IMR-90 (cell line): Measurements from ENCODE around the gene GARNL3. TPM values are rescaled to one million over a fixed set of nuclear protein-coding genes. Genes with fewer than 3 reads are reported as not detected.

Source experiments
- ATAC-seq: fragments of 200-7000 bp; cut with Tn5 transposase; 2 replicates; pipeline ENCODE4 v1.9.1; 2020; ENCODE audit warnings: low read depth, mild to moderate bottlenecking, moderate library complexity
- BruUV-seq: library from RNA; stranded (reverse); fragments of 400-500 nt; replicated peaks from 2 replicates; lab custom pipeline; 2021; lab: Mats Ljungman, UMichigan
- CTCF ChIA-PET: fragments of 300-600 bp; formaldehyde crosslinking; extraction: SDS; loops from one replicate; lab custom pipeline; 2021; ENCODE audit warnings: antibody characterized with exemption; lab: Yijun Ruan, JAX
- POLR2A ChIA-PET: fragments of 300-600 bp; sonication (Branson Sonifier 250); formaldehyde crosslinking; loops from one replicate; lab custom pipeline; 2022; ENCODE audit warnings: antibody characterized with exemption; ENCODE audit not compliant: unreplicated experiment; lab: Charles Lee
- DNase-seq: peaks from one replicate; pipeline ENCODE4 v3.0.0; 2013
- H2AFZ ChIP-seq: replicated peaks from 2 replicates; pipeline ENCODE3; 2013; ENCODE audit warnings: low read length, mild to moderate bottlenecking; ENCODE audit not compliant: poor library complexity
- H2AK5ac ChIP-seq: 2 replicates; pipeline ENCODE4 v1.6.1; 2013; ENCODE audit warnings: low read depth, low read length, inconsistent platforms
- H2AK9ac ChIP-seq: replicated peaks from 2 replicates; pipeline ENCODE3; 2013; ENCODE audit warnings: mild to moderate bottlenecking, low read depth, low read length, moderate library complexity; ENCODE audit not compliant: poor library complexity
- H2BK120ac ChIP-seq: 2 replicates; pipeline ENCODE4 v1.6.1; 2013; ENCODE audit warnings: low read depth, low read length, inconsistent platforms
- H2BK15ac ChIP-seq: 3 replicates; pipeline ENCODE4 v1.6.1; 2013; ENCODE audit warnings: low read depth, low read length, inconsistent platforms
- H2BK20ac ChIP-seq: 2 replicates; pipeline ENCODE4 v1.6.1; 2013; ENCODE audit warnings: low read depth, mild to moderate bottlenecking, inconsistent platforms, low read length, moderate library complexity
- H2BK5ac ChIP-seq: 2 replicates; pipeline ENCODE4 v1.6.1; 2013; ENCODE audit warnings: mild to moderate bottlenecking, low read depth, low read length, inconsistent platforms; ENCODE audit not compliant: poor library complexity, severe bottlenecking
- H3K14ac ChIP-seq: replicated peaks from 2 replicates; pipeline ENCODE4 v1.6.1; 2013; ENCODE audit warnings: low read depth, low read length, inconsistent platforms
- H3K18ac ChIP-seq: 2 replicates; pipeline ENCODE4 v1.6.1; 2013; ENCODE audit warnings: low read depth, low read length, control low read depth
- H3K23ac ChIP-seq: 2 replicates; pipeline ENCODE4 v1.6.1; 2013; ENCODE audit warnings: low read depth, low read length, inconsistent platforms
- H3K27ac ChIP-seq: 2 replicates; pipeline ENCODE4 v1.5.1; 2013; ENCODE audit warnings: mild to moderate bottlenecking, control low read depth, low read length; ENCODE audit not compliant: insufficient read depth
- H3K27me3 ChIP-seq: 2 replicates; pipeline ENCODE4 v1.6.1; 2013; ENCODE audit warnings: low read length; ENCODE audit not compliant: control insufficient read depth, insufficient read depth
- H3K36me3 ChIP-seq: 2 replicates; pipeline ENCODE4 v1.6.1; 2013; ENCODE audit warnings: low read length, mixed read lengths; ENCODE audit not compliant: control insufficient read depth, insufficient read depth
- H3K4ac ChIP-seq: 2 replicates; pipeline ENCODE4 v1.6.1; 2013; ENCODE audit warnings: low read depth, low read length, inconsistent platforms
- H3K4me1 ChIP-seq: 2 replicates; pipeline ENCODE4 v1.6.1; 2013; ENCODE audit warnings: low read length, mixed read lengths; ENCODE audit not compliant: control insufficient read depth, insufficient read depth
- H3K4me2 ChIP-seq: 2 replicates; pipeline ENCODE4 v1.6.1; 2013; ENCODE audit warnings: low read depth, mild to moderate bottlenecking, control low read depth, low read length, moderate library complexity
- H3K4me3 ChIP-seq: 2 replicates; pipeline ENCODE4 v1.5.1; 2013; ENCODE audit warnings: low read depth, mild to moderate bottlenecking, control low read depth, low read length, moderate library complexity; ENCODE audit not compliant: insufficient read depth
- H3K56ac ChIP-seq: 2 replicates; pipeline ENCODE4 v1.6.1; 2013; ENCODE audit warnings: low read length, inconsistent platforms; ENCODE audit not compliant: insufficient read depth; ENCODE audit errors: extremely low read depth
- H3K79me1 ChIP-seq, 2 experiments: 2 replicates each; pipeline ENCODE4 v1.6.1; 2013; ENCODE audit warnings: low read length in 2 of 2, inconsistent platforms in 1 of 2, low read depth in 1 of 2
- H3K9ac ChIP-seq: 2 replicates; pipeline ENCODE4 v1.6.1; 2013; ENCODE audit warnings: low read depth, low read length, control low read depth
- H3K9me1 ChIP-seq: 2 replicates; pipeline ENCODE4 v1.6.1; 2013; ENCODE audit warnings: low read length, inconsistent platforms; ENCODE audit not compliant: insufficient read depth
- H3K9me3 ChIP-seq: 2 replicates; pipeline ENCODE4 v1.6.1; 2013; ENCODE audit warnings: low read length; ENCODE audit not compliant: control insufficient read depth, insufficient read depth
- H4K20me1 ChIP-seq: 2 replicates; pipeline ENCODE4 v1.6.1; 2013; ENCODE audit warnings: low read length, inconsistent platforms; ENCODE audit not compliant: insufficient read depth
- H4K5ac ChIP-seq: 2 replicates; pipeline ENCODE4 v1.6.1; 2013; ENCODE audit warnings: mild to moderate bottlenecking, low read depth, low read length, control low read depth
- H4K8ac ChIP-seq, 2 experiments: 2 replicates each; pipeline ENCODE4 v1.6.1; 2013; ENCODE audit warnings: low read depth in 2 of 2, low read length in 2 of 2, control low read depth in 1 of 2, inconsistent platforms in 1 of 2
- H4K91ac ChIP-seq: 2 replicates; pipeline ENCODE4 v1.6.1; 2013; ENCODE audit warnings: low read depth, low read length, inconsistent platforms; ENCODE audit not compliant: insufficient read depth
- BHLHE40 ChIP-seq: fragments of 150-350 bp; IDR thresholded peaks from 2 replicates; pipeline ENCODE4 v1.6.1; 2016; ENCODE audit warnings: mild to moderate bottlenecking, low read depth, low read length
- CEBPB ChIP-seq: IDR thresholded peaks from 2 replicates; pipeline ENCODE4 v1.6.1; 2012; ENCODE audit warnings: low read depth, low read length, improper control_type of control experiment
- CHD1 ChIP-seq: IDR thresholded peaks from 2 replicates; pipeline ENCODE4 v1.6.1; 2012; ENCODE audit warnings: low read depth, low read length, improper control_type of control experiment
- FOS ChIP-seq: fragments of 150-350 bp; IDR thresholded peaks from 2 replicates; pipeline ENCODE4 v1.6.1; 2016; ENCODE audit warnings: low read depth, low read length
- MAZ ChIP-seq: IDR thresholded peaks from 2 replicates; pipeline ENCODE4 v1.6.1; 2012; ENCODE audit warnings: low read depth, mild to moderate bottlenecking, low read length, improper control_type of control experiment, moderate library complexity, borderline replicate concordance
- NFE2L2 ChIP-seq: fragments of 150-350 bp; IDR thresholded peaks from 2 replicates; pipeline ENCODE4 v1.6.1; 2016; ENCODE audit warnings: low read depth, mild to moderate bottlenecking, low read length
- POLR2A ChIP-seq: IDR thresholded peaks from 2 replicates; pipeline ENCODE4 v1.6.1; 2012; ENCODE audit warnings: mild to moderate bottlenecking, low read depth, low read length
- RAD21 ChIP-seq: IDR thresholded peaks from 2 replicates; pipeline ENCODE4 v1.6.1; 2012; ENCODE audit warnings: low read length, improper control_type of control experiment
- RCOR1 ChIP-seq: IDR thresholded peaks from 2 replicates; pipeline ENCODE4 v1.6.1; 2012; ENCODE audit warnings: mild to moderate bottlenecking, low read length, improper control_type of control experiment; ENCODE audit not compliant: insufficient replicate concordance
- RFX5 ChIP-seq: IDR thresholded peaks from 2 replicates; pipeline ENCODE4 v1.8.0; 2012; ENCODE audit warnings: low read depth, mild to moderate bottlenecking, low read length, moderate library complexity
- SMC3 ChIP-seq: fragments of 150-350 bp; IDR thresholded peaks from 2 replicates; pipeline ENCODE4 v1.6.1; 2016; ENCODE audit warnings: low read depth, mild to moderate bottlenecking, antibody characterized with exemption, low read length, moderate library complexity
- WGBS, 2 experiments: methylation state at CpG; one replicate each; pipeline versions ENCODE4 v1.1.5 to v1.1.7; 2013; ENCODE audit warnings: missing lambda C conversion rate in 2 of 2; ENCODE audit not compliant: insufficient read length in 1 of 2; ENCODE audit errors: extremely low coverage in 2 of 2; 5-methylcytosine and 5-hydroxymethylcytosine counted together
- dilution Hi-C: fragments of 300-500 bp; cut with HindIII; formaldehyde crosslinking; loops from one replicate; pipeline ENCODE4 v1.14.3; 2018; ENCODE audit warnings: low sequenced_read_pairs; ENCODE audit not compliant: unreplicated experiment
- in situ Hi-C: fragments of 300-500 bp; cut with MboI; formaldehyde crosslinking; loops from 3 replicates; pipeline ENCODE4 v1.14.3; 2019; ENCODE audit warnings: low sequenced_read_pairs, inconsistent platforms, mixed read lengths
- intact Hi-C: fragments of 100-400 bp; cut with micrococcal nuclease; formaldehyde crosslinking; loops from 2 replicates; pipeline ENCODE4 v1.10.0; 2022
- polyA plus RNA-seq, 3 experiments: library from polyadenylated mRNA; depleted of rRNA; stranded (reverse); fragments of >200 nt; gene quantifications; 2 replicates each; pipeline ENCODE4 v1.2.3, GENCODE V29; 2012; ENCODE audit warnings: low replicate concordance in 1 of 3
- total RNA-seq: library from RNA; depleted of rRNA; stranded (reverse); fragments of >200 nt; gene quantifications from 2 replicates; pipeline ENCODE4 v1.2.3, GENCODE V29; 2012
- TF ChIP-seq, protein P1 (sequence below): fragments of 150-350 bp; IDR thresholded peaks from 2 replicates; pipeline ENCODE4 v1.6.1; 2017; ENCODE audit warnings: mild to moderate bottlenecking, antibody characterized with exemption, low read length, low read depth
- TF ChIP-seq, protein P2 (sequence below): fragments of 150-350 bp; IDR thresholded peaks from 2 replicates; pipeline ENCODE4 v1.6.1; 2016; ENCODE audit warnings: low read depth, mild to moderate bottlenecking, low read length, moderate library complexity, borderline replicate concordance
- TF ChIP-seq, protein P3 (sequence below): conservative IDR thresholded peaks from 2 replicates; pipeline ENCODE4 v1.5.1; 2012; ENCODE audit warnings: mild to moderate bottlenecking, low read depth, low read length, improper control_type of control experiment

Gene GARNL3
- total and polyA plus RNA-seq, 2 of the 4 experiments (the other 2 are of a cell fraction), result 1.9 to 5.0 TPM

DNA sequence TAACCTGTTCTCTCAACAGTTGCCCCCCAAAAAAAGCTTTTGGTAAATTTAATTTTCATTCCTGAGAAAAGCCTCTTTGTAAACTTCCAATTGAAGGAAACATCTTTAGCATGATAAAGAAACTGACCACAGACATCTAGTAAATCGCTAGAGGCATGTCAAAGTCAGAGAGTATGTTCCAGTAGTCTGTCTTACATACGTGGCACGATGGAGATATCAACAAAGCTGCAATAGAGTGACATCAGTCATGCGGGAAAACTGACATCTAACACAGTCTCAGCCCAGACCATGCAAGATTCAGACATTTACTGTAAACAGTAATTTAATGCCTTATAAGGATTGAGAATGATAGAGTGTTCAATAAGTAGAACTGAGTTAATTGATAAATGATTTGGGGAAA, 45.1 kb downstream of the GARNL3 start:
- no peak overlapping the region for H4K5ac ChIP-seq
- ChIA-PET POLR2A (no interaction called here), CTCF (interaction anchor here (0.5 kb wide), 1 partner anchor 27 kb away, joined by 3 read pairs; no protein-coding TSS in a partner anchor)
- DNase-seq (no peak), ATAC-seq (no peak)
- TF ChIP-seq, protein P1, sequence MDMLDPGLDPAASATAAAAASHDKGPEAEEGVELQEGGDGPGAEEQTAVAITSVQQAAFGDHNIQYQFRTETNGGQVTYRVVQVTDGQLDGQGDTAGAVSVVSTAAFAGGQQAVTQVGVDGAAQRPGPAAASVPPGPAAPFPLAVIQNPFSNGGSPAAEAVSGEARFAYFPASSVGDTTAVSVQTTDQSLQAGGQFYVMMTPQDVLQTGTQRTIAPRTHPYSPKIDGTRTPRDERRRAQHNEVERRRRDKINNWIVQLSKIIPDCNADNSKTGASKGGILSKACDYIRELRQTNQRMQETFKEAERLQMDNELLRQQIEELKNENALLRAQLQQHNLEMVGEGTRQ, result no peak
- TF ChIP-seq, protein P2, sequence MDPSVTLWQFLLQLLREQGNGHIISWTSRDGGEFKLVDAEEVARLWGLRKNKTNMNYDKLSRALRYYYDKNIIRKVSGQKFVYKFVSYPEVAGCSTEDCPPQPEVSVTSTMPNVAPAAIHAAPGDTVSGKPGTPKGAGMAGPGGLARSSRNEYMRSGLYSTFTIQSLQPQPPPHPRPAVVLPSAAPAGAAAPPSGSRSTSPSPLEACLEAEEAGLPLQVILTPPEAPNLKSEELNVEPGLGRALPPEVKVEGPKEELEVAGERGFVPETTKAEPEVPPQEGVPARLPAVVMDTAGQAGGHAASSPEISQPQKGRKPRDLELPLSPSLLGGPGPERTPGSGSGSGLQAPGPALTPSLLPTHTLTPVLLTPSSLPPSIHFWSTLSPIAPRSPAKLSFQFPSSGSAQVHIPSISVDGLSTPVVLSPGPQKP, result no peak
- TF ChIP-seq SMC3, result no peak
- TF ChIP-seq MAZ, result no peak
- TF ChIP-seq RAD21, result no peak
- TF ChIP-seq, protein P3, sequence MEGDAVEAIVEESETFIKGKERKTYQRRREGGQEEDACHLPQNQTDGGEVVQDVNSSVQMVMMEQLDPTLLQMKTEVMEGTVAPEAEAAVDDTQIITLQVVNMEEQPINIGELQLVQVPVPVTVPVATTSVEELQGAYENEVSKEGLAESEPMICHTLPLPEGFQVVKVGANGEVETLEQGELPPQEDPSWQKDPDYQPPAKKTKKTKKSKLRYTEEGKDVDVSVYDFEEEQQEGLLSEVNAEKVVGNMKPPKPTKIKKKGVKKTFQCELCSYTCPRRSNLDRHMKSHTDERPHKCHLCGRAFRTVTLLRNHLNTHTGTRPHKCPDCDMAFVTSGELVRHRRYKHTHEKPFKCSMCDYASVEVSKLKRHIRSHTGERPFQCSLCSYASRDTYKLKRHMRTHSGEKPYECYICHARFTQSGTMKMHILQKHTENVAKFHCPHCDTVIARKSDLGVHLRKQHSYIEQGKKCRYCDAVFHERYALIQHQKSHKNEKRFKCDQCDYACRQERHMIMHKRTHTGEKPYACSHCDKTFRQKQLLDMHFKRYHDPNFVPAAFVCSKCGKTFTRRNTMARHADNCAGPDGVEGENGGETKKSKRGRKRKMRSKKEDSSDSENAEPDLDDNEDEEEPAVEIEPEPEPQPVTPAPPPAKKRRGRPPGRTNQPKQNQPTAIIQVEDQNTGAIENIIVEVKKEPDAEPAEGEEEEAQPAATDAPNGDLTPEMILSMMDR, result no peak
- TF ChIP-seq FOS, result no peak
- no peak for TF ChIP-seq POLR2A
- TF ChIP-seq CEBPB, result no peak
- no peak for TF ChIP-seq CHD1
- no peak for TF ChIP-seq BHLHE40
- TF ChIP-seq RFX5, result no peak
- TF ChIP-seq RCOR1, result no peak
- no peak for TF ChIP-seq NFE2L2
- no peak overlapping the region for H2BK5ac ChIP-seq
- dilution Hi-C loops, result no loop called here
- H3K9ac ChIP-seq, result no peak overlapping the region
- H2BK120ac ChIP-seq, result no peak overlapping the region
- no peaks in the 10 kb centered on the region for H3K79me1 ChIP-seq
- in situ Hi-C loops, result no loop called here
- H4K20me1 ChIP-seq, result no peaks in the 10 kb centered on the region
- H3K4ac ChIP-seq, result no peak overlapping the region
- no peak overlapping the region for H2AK5ac ChIP-seq
- no peaks in the 10 kb centered on the region for H3K9me3 ChIP-seq
- H3K4me1 ChIP-seq, result peaks cover 5% of the 10 kb centered on the region
- H2BK20ac ChIP-seq, result no peak overlapping the region
- H3K9me1 ChIP-seq, result no peaks in the 10 kb centered on the region
- H3K4me2 ChIP-seq, result no peak overlapping the region
- no peak overlapping the region for H3K18ac ChIP-seq
- H3K36me3 ChIP-seq, result no peaks in the 10 kb centered on the region
- no peak overlapping the region for H3K4me3 ChIP-seq
- intact Hi-C loops, result no loop called here
- H2AK9ac ChIP-seq, result no peak overlapping the region
- no TSS peak for BruUV-seq
- no peaks in the 10 kb centered on the region for H3K27me3 ChIP-seq
- WGBS, 2 experiments, result no CpG with 5 or more reads among the region's 4 CpGs
- no peak overlapping the region; the same call in 2 of the 3 replicates for H2BK15ac ChIP-seq
- H3K14ac ChIP-seq, result no peak overlapping the region
- no peak overlapping the region for H2AFZ ChIP-seq
- no peak overlapping the region for H3K27ac ChIP-seq
- no peak overlapping the region for H4K8ac ChIP-seq
- no peak overlapping the region for H3K23ac ChIP-seq
- no peak overlapping the region for H3K56ac ChIP-seq
- no peak overlapping the region for H4K91ac ChIP-seq
